CD4-positive, alpha-beta T cell treated with Interleukin-21 for 1 hour (primary cell): ENCODE measurements around the gene SGSH.

ENCODE experiments used
- DNase-seq: peaks from one replicate; pipeline ENCODE4 v3.0.0-alpha.2; 2020

SGSH gene

DNA sequence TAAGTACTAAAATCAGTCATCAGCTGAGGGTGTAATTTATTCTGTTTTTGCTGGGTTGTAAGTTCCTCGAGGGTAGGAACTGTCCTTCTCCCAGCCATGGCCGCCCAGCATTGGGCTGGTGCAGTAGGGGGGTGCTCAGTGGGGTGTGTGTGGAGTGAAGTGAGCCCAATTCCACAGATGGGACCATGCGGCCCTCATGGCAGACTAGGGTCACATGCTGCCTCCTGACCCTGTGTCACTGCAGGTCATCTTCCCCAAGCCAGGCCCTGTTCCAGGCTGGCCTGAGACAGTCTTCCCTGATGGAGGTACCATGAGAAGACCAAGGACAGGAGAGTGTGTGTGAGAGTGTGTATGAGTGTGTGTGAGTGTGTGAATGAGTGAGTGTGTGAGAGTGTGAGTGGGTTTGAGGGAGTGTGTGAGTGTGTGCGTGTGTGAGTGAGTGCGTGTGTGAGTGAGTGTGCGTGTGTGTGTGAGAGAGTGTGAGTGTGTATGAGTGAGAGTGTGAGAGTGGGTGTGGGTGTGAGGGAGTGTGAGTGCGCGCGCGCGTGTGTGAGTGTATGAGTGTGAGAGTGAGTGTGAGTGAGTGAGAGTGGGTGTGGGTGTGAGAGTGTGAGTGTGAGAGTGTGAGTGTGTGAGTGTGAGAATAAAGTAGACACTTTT is 3.8 kb upstream of the SGSH start:
- DNase-seq: no peak

DNA sequence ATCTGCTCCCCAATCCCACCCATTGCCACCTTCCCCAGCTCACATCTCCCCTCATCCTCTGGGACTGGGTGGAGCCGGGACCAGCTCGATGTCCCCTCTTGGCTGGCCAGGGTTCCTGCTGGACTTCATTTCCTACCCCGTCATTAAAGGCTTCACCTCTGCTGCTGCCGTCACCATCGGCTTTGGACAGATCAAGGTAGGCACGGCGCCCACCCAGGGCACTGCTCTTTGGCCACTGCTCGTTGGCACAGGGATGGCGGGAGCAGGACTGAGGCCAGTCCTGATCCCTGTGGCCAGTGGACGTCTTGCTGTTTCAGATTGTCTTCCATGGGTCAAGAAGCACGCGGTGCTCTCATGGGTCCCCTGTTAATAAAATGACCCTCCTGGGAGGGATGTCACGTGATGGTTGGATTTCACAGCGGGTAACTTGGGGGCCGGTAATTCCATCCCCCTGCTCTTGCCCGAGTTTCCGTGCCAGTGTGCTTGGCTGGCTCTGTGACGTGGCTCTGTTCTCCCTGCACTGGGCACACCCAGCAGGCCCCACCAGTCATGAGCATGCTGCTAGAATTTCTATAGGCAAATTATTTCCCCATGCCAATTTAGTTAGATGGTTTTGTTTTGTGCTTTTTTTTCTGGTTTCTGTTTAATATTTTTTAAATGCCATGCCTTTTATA is 3.1 kb upstream of the SGSH start:
- no peak for DNase-seq

DNA sequence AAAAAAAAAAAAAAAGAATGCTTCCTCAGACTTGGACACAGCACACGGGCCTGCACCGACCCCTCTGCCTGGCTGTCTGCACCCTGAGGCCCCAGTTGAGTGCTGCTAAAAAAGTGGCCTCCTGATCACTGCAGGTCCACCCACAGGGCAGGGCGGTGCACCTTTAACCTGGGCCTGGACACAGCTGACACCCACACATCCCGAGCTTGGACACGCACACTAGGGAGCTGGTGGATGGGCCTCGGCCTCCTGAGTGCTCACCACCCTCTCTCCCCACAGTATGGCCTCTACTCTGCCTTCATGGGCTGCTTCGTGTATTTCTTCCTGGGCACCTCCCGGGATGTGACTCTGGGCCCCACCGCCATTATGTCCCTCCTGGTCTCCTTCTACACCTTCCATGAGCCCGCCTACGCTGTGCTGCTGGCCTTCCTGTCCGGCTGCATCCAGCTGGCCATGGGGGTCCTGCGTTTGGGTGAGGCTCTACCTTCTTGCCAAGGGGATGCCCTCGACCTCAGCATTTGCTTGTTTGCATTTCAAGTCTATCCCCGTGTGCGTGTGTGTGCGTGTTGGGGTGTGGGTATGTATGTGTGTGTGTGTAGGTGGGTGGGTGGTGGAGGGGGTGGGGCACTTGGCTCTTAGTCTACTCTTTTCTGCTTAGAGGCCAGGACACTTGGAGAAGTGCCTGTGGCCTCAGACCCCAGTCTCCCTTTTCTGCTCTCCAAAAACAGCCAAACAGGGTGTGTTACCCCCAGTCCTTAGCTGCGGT is 2.4 kb upstream of the SGSH start:
- DNase-seq: no peak

DNA sequence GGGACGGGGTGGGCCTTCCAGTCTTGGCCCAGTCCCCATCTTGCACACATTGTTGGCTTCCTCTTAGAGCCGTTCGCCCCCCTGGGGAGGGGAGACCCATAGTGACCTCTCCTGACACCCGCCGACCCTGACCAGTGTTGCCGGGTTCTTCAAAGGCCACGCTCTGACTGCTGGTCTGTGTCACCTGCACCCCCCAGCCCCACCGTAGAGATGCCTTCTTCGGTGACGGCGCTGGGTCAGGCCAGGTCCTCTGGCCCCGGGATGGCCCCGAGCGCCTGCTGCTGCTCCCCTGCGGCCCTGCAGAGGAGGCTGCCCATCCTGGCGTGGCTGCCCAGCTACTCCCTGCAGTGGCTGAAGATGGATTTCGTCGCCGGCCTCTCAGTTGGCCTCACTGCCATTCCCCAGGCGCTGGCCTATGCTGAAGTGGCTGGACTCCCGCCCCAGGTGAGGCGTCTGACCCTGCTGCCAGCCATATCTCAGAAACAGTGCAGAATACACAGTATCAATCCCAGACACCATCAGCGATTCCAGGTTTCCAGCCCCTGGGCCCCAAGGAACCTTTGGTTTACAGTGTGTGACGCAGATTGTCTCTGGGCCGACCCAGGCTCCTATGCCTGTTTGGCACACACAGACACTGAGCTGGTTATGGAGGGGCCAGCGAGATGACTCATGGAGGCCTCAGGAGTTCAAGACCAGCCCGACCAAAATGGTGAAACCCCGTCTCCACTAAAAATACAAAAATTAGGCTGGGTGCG is 1.4 kb upstream of the SGSH start:
- no peak for DNase-seq

DNA sequence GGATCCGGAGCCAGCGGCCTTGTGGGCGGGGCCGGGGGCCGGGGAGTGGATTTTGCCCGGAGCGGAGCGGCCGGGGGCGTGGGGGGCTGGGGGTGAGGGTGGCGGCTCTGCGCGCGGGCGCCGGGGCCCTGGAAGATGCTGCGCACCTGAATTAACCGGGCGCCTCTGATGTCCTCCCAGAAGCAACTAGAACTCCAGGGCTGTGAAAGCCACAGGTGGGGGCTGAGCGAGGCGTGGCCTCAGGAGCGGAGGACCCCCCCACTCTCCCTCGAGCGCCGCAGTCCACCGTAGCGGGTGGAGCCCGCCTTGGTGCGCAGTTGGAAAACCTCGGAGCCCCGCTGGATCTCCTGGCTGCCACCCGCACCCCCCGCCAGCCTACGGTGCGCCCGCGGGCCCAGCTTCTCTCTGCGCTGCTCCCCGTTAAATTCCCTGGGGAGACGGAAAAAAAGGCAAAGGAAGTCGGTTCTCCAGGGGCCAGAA is 643 bp upstream of the SGSH start:
- DNase-seq: peak; percentile 11

DNA sequence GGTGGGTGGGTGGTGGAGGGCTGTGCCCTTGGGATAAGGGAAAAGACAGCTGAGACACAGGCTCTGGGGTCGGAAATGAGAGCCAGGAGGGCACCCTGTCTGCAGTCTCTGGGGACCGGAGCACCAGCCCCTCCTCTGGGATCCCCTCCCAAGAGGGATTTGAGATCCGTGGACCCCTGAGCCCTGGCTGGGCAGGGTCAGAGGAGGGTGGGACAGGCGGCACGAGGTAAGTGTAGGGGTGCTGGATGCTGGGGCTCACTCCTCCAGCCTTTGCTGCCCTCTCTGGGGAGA is 425 bp downstream of the SGSH start:
- no peak for DNase-seq

DNA sequence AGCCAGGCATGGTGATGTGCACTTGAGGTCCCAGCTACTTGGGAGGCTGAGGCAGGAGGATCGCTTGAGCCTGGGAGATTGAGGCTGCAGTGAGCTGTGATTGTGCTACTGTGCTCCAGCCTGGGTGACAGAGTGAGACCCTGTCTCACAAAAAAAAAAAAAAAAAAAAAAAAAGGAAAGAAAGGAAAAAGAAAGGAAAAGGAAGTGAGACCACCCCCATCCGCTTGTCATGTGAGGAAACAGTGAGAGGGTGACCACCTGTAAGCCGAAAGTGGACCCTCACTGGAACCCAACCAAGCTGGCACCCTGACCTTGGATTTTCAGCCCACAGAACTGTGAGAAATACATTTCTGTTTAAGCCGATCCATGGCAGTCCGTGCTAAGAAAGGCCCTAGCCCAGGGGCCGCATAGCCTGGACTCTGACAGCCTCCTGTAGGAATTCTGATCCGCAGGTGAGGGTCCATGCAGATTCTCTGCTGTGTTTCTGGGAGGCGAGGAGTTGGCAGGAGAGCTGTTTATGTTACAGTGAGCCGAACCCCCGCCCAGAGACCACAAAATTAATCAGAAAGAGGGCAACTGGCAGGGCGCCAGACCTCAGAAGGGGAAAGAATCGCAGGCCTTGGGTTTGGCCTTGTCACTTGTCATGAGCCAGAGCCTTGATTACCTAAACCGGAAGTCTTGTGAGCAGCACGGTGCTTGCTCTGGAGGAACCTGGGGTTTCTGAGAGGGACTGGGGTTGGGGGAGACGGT is 945 bp downstream of the SGSH start:
- peak; percentile 92 for DNase-seq

DNA sequence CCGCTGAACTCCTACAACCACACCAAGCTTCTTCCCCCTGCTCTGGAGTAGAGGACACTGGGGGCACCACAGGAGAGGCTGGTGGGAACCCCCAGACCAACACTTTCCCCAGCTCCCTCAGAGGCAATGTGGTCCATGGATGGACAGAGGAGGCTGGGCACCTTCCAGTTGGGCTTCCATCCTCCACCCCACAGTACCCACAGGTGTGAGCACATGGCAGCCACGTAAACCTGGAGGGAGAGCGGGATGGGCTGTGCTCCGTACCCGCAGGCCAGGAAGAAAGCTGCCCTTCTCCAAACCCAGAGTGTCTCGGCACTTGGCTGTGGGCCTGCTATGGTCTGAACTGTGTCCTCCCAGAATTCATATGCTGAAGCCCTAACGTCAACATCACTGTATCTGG is 1.7 kb downstream of the SGSH start:
- DNase-seq: no peak

DNA sequence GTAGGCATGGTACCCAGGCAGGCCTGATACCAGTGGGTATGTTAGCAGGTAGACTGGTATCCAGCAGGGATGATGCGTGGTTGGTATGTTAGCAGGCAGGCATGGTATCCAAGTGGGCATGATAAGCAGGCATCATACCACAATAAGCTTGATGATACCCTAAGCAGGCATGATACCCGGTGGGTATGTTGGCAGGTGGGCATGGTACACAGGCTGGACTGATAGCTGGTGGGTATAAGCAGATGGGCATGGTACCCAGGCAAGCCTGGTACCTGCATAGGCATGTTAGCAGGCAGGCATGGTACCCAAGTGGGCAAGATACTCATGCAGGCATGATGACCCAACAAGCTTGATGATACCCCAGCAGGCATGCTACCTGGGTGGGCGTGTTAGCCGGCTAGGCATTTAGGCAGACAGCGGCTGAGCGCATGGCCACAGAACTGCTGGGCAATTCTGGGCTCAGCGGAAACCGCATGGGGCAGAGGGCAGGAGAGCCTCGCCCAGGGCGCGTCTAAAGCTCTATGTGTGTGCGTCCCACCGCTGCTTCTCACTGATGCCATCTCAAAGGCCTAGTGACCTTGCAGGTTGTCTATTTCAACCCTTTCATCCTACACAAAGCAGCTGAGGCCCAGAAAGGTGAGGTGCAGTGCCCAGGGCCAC is 2.3 kb downstream of the SGSH start:
- DNase-seq: no peak

DNA sequence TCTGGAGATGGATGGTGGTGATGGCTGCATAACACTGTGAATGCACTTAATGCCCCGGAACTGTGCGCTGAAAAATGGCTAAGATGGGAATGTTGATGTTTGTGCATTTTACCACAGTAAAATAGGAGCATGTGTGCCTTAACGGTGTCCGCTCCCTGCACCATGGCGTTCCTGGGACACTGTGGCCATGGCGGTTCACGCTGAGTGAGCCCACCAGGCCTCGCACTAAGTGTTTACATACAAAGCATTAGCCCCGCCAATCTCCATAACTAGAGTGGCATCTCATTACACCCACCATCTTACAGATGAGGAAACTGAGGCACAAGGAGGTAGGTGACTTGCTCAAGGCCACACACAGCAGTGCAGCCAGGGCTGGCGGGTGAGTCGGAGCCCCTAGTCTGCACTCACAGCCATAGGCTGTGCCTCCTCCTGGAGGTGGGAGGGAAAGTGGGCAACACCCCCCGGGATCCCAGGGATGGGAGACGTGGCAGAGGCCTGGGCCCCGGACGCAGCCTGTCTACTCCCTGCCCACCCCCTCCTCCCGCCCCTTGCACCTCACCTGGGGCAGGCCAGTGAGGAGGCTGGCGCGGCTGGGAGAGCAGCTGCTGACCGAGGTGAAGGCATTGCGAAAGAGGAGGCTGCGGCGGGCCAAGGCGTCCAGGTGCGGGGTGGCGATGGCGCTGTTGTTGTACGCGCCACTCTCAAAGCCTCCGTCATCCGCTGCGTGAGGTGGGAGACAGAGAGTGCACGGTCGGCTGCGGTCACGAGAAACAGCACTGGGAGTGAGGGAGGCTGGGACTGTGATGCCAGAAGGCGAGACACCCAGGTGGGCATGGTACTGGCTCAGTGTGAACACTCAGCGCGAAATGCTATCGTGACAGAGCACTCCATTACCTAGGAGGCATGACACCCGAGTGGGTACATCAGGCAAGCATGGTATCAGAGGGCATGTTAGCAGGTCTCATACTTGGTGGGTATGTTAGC is 3.4 kb downstream of the SGSH start:
- no peak for DNase-seq

DNA sequence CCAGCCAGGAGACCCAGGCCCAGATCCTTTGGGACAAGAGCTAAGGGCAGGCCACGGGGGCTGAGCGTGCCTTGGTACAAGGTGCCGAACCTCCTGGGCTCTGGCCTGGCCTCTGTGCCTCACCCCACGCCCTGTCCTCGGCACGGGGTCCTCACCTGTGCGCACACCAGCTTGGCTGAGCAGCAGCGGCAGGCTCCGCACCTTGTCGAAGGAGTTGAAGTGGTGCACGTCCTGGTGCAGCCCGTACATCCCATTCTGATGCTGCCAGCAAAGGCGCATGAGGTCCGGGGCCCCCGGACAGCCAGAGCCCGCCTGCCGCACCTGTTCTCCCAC is 5.3 kb downstream of the SGSH start:
- DNase-seq: no peak

DNA sequence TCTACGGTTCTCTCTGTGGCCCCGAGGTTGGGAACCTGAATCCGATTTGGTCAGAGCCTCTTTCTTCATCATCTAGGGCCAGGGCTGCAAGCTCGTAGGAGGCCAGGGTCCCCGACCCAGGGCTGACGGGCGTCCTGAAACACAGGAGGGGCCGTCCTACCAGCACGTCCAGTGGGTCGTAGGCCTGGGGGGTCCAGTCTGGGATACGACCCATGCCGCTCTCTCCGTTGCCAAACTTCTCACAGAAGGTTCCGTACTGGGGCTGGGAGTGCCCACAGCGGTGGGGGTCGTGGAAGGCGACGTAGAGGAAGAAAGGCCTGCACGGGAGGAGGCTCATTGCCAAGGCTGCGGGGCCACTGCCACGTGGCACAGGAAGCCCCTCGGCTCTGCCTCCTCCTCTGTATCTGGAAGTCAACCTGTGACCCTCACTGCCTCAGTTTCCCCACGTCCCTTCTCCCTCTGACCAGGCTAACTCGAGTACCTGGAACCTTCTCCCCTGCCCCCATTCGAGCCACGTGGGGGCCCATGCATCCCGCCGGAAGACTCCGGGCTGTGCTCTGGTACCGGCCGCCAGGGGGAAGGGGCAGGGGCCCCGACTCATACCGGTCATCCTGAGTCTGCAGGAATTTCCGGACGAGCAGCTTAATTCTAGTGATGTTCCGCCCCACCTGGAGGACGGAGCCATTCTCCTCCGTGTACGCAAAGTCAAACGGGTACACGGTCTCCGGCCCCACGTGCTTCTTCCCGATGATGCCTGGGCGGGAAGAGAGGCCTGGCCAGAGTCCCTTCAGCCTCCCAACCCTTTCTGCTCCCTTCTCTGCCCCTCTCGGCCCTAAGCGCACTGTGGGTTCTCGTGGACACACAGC is 5.9 kb downstream of the SGSH start:
- DNase-seq: no peak

DNA sequence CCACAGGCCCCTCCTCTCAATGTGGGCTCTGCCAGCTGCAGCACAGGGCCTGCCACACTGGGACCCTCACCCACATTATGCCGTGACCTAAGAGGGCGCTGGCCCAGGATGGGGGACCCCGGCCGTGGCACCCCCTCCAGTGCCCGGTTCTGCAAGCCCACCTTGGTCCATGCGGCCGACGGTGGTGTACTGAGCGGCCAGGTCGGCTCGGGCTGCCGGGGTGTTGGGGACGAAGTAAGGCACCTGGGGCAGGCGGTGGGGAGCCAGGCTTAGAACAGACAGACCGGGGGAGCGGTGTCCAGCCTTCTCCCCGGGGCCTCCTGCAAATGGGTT is 6.5 kb downstream of the SGSH start:
- DNase-seq: no peak

DNA sequence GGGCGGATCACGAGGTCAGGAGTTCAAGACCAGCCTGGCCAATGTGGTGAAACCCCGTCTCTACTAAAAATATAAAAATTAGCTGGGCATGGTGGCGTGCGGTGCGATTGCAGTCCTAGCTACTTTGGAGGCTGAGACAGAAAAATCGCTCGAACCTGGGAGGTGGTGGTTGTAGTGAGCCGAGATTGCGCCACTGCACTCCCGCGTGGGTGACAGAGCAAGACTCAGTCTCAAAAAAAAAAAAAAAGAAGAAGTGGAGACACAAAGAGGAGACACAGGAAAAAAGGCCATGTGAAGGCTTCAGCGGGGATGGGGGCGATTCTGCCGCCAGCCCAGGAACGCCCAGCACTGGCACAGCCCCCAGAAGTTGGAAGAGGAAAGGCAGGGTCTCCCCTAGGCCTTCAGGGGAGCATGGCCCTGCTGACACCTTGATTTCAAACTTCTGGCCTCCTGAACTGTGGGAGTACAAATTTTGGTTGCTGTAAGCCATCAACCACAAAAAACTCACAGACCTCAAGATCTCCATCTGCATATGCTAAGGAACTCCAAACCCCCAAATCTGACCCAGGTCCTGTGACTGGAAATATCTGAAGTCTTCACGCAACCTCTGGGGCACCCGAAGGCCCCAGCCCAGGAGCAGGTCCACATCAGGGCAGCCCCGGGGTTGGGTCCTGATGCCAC is 7.0 kb downstream of the SGSH start:
- DNase-seq: no peak

DNA sequence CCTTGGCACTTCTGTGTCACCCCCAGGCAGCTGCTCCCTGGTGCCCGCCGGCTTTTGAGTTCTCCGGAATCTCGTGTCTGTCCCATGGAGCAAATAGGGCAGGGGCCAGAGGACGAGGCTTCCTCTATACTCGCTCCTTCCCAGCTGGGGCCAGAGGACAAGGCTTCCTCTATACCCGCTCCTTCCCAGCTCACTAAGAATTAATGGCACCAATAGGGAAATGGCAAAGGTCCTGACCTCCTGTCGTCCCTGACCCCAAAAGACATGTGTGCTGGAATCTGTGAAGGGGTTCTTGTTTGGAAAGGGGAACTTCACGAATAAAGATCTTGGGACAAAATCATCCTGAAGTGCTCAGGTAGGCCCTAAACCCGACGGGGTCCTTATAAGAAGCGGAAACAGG is 7.6 kb downstream of the SGSH start:
- no peak for DNase-seq

DNA sequence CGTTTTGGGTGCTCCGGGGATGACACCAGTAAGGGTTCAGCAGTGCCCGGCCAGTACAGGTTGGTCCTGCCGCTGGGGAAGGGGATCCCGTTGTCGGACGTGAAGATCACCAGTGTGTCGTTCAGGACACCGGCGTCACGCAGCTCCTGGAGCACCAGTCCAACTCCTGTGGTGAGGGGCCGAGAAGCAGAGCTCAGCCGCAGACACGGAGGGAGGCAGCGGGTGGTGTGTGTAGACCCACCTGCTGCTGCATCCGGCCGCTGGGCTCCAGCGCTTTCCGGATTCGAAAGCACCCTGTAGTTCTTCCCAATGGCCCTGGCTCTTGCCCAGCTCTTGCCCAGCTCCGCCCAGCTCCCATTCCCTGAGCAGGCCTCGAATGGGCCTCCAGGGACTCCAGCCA is 8.0 kb downstream of the SGSH start:
- no peak for DNase-seq

DNA sequence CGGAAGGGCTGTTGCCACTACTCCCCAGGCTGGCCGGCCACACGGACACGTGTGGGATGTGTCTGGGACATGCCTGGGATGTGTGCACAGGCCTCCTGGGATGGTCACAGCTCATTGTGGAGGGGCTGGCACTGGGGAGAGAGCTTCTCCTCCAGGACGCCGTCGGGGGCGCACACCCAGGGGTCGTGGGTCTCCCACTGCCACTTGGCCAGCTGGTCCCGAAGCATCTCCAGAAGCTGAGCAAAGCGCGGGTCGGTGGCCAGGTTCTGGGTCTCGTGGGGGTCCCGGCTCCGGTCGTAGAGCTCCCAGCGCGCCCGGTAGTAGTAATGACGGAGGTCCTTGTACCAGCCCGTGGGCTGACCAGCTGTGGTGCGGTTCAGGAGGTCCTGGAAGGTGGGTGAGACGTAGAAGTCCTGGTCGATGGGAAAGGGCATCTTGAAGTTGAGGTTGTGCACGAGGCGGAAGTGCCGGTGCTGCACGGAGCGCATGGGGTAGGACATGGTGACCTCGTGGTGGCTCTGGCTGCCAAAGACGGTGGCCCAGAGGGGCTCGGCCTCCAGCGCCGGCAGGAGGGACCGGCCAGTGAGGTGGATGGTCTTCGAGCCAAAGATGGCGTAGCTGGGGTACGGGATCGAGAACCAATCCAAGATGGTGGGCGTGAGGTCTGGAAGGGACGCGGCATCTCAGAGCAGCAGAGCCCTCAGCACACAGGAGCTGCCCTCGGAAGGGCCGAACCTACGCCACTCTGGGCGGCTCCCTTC is 9.6 kb downstream of the SGSH start:
- no peak for DNase-seq

DNA sequence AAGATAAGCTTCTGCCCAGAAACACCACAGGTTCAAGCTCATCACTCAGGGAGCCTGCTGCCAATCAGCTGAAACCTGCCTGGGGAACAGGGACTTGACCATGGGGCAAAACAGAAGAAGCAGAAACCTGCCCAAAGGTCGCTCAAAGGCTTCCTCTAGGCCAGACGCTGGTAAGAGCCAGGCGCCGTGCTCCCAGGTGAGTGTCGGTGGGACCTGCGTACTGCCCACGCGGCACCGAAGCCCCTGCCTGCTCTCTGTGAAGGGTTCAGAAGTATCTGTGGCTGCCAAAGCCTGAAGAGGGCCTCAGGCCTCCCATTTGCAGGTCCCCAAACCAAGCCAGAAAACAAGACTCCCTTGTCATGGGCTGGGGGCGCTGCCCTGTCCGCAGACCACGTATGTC is 10.4 kb downstream of the SGSH start:
- DNase-seq: no peak

DNA sequence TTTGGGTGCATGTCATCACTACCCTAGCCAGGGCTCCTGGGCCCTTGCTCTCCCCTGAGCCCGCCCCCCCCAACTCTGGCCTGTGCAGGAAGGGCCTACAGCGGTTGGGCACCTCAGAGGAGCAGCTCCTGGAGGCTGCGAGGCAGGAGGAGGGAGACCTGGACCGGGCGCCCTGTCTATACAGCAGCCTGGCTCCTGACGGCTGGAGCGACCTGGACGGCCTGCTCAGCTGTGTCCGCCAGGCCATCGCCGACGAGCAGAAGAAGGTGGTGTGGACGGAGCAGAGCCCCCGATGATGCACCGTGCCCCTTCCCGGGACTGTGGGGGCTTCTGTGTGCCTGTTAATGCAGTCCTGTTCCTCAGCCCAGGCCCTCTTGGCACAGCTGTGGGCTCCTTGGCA is 12.1 kb downstream of the SGSH start:
- DNase-seq: no peak
